DOHH2 (cell line): ENCODE data around the gene GAST.
A peak's percentile ranks its signal among the peaks of the same experiment; 100 is the strongest.

ENCODE experiments used
- H3F3A ChIP-seq: fragments of 200-600 bp; sonication (generic), shearing (Covaris generic); 2 replicates; pipeline ENCODE4 v1.6.0; 2016; ENCODE audit warnings: antibody characterized with exemption, mild to moderate bottlenecking; ENCODE audit not compliant: control insufficient read depth, insufficient read depth
- H3K27ac ChIP-seq: fragments of 200-600 bp; sonication (generic); 2 replicates; pipeline ENCODE4 v1.5.1; 2014; ENCODE audit warnings: low read depth, mild to moderate bottlenecking, low read length, moderate library complexity
- H3K27me3 ChIP-seq: fragments of 200-600 bp; sonication (generic); 2 replicates; pipeline ENCODE4 v1.6.1; 2014; ENCODE audit warnings: mild to moderate bottlenecking, low read length, mixed read lengths; ENCODE audit not compliant: control insufficient read depth
- H3K36me3 ChIP-seq: fragments of 200-600 bp; sonication (generic); 2 replicates; pipeline ENCODE4 v1.6.1; 2014; ENCODE audit warnings: mild to moderate bottlenecking, low read length, moderate library complexity, mixed read lengths; ENCODE audit not compliant: control insufficient read depth
- H3K4me1 ChIP-seq: fragments of 200-600 bp; sonication (generic); 2 replicates; pipeline ENCODE4 v1.6.1; 2014; ENCODE audit warnings: mild to moderate bottlenecking, low read length, mixed read lengths; ENCODE audit not compliant: control insufficient read depth
- H3K4me2 ChIP-seq: fragments of 200-600 bp; sonication (generic); 2 replicates; pipeline ENCODE4 v1.6.0; 2014; ENCODE audit warnings: mild to moderate bottlenecking, low read length, moderate library complexity
- H3K4me3 ChIP-seq: fragments of 200-600 bp; sonication (generic); 2 replicates; pipeline ENCODE4 v1.5.1; 2014; ENCODE audit warnings: mild to moderate bottlenecking, low read length, mixed read lengths
- H3K79me2 ChIP-seq: fragments of 200-600 bp; sonication (generic); 2 replicates; pipeline ENCODE4 v1.6.1; 2014; ENCODE audit warnings: mild to moderate bottlenecking, low read length, mixed read lengths; ENCODE audit not compliant: control insufficient read depth
- H3K9me2 ChIP-seq: fragments of 200-600 bp; sonication (generic); replicated peaks from 2 replicates; pipeline ENCODE4 v1.6.1; 2014; ENCODE audit warnings: mild to moderate bottlenecking, low read length, mixed read lengths; ENCODE audit not compliant: control insufficient read depth
- H3K9me3 ChIP-seq: fragments of 200-600 bp; sonication (generic); 2 replicates; pipeline ENCODE4 v1.6.1; 2014; ENCODE audit warnings: antibody characterized with exemption, low read length, mixed read lengths; ENCODE audit not compliant: control insufficient read depth, insufficient read depth
- H4K20me1 ChIP-seq: fragments of 200-600 bp; sonication (generic); 2 replicates; pipeline ENCODE4 v1.6.0; 2014; ENCODE audit warnings: low read depth, mild to moderate bottlenecking, antibody characterized with exemption, low read length, moderate library complexity; ENCODE audit not compliant: control insufficient read depth, insufficient read depth
- EZH2phosphoT487 ChIP-seq: fragments of 200-600 bp; sonication (generic); IDR thresholded peaks from 2 replicates; pipeline ENCODE4 v1.6.1; 2017; ENCODE audit warnings: borderline replicate concordance, mild to moderate bottlenecking, antibody characterized with exemption, low read length, moderate library complexity, mixed read lengths
- TF ChIP-seq, protein P1 (sequence below): fragments of 200-600 bp; sonication (generic); IDR thresholded peaks from one replicate; pipeline ENCODE4 v1.5.1; 2014; ENCODE audit warnings: antibody characterized with exemption, mild to moderate bottlenecking, low read depth, low read length; ENCODE audit not compliant: poor library complexity, severe bottlenecking

GAST gene

DNA sequence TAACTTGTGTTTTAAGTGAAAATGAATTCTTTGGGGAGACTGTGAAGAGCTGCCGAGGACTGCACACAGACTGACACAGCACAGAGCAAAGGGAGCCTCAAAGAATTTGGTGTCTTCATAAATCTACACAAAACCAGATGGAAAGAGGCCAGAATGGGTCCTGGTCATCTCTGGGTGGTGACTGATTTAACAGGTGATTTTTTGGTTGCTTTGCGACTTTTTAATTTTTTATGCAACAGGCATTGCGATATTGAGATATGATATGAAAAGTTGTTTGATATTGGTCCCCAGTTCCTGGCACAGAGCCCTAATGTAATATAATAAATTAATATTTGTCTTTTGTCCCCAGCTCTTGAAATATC, 36.1 kb upstream of the GAST start:
- Histone ChIP-seq H3K27me3 (peaks cover 22% of the 10 kb centered on the region), H3K9me3 (no peaks in the 10 kb centered on the region), H3K27ac (no peak overlapping the region), H3F3A (no peaks in the 10 kb centered on the region), H3K4me2 (no peak overlapping the region), H3K9me2 (no peaks in the 10 kb centered on the region), H3K4me3 (no peak overlapping the region), H3K79me2 (no peaks in the 10 kb centered on the region), H3K4me1 (peaks cover 5% of the 10 kb centered on the region; the same call in 1 of the 2 replicates), H4K20me1 (no peaks in the 10 kb centered on the region), H3K36me3 (no peaks in the 10 kb centered on the region)
- TF ChIP-seq EZH2phosphoT487: no peak
- TF ChIP-seq, protein P1, sequence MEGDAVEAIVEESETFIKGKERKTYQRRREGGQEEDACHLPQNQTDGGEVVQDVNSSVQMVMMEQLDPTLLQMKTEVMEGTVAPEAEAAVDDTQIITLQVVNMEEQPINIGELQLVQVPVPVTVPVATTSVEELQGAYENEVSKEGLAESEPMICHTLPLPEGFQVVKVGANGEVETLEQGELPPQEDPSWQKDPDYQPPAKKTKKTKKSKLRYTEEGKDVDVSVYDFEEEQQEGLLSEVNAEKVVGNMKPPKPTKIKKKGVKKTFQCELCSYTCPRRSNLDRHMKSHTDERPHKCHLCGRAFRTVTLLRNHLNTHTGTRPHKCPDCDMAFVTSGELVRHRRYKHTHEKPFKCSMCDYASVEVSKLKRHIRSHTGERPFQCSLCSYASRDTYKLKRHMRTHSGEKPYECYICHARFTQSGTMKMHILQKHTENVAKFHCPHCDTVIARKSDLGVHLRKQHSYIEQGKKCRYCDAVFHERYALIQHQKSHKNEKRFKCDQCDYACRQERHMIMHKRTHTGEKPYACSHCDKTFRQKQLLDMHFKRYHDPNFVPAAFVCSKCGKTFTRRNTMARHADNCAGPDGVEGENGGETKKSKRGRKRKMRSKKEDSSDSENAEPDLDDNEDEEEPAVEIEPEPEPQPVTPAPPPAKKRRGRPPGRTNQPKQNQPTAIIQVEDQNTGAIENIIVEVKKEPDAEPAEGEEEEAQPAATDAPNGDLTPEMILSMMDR: no peak

DNA sequence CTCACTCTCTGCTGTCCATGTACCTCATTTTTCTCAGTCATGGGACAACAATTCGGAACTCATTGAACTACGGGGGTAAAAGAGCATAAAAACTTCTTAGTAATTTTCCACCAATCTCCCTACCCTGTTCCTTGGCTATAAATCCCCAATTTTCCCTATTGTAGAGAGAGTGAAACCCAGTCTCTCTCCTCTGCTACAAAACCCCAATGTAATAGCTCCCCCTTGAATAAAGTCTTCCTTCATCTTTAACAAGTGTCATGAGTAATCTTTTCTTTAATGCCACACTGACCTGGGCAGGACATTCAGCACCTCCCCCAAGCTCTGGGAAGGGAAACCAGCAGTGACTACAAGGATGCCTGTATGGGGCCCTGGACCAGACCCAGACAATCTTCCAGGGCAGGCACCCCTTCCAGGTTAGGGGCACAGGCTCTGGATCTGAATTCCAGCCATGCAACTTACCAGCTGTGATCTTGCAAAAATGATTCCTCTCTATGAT, 33.7 kb upstream of the GAST start:
- Histone ChIP-seq H3F3A (no peaks in the 10 kb centered on the region), H3K9me3 (no peaks in the 10 kb centered on the region), H3K27me3 (peaks cover 27% of the 10 kb centered on the region), H3K36me3 (no peaks in the 10 kb centered on the region), H3K9me2 (no peaks in the 10 kb centered on the region), H3K79me2 (no peaks in the 10 kb centered on the region), H3K4me3 (no peak overlapping the region), H3K4me1 (peaks cover 5% of the 10 kb centered on the region; the same call in 1 of the 2 replicates), H4K20me1 (no peaks in the 10 kb centered on the region), H3K4me2 (peak overlapping the region; percentile 2; the same call in 1 of the 2 replicates), H3K27ac (no peak overlapping the region)
- TF ChIP-seq, protein P1: no peak

DNA sequence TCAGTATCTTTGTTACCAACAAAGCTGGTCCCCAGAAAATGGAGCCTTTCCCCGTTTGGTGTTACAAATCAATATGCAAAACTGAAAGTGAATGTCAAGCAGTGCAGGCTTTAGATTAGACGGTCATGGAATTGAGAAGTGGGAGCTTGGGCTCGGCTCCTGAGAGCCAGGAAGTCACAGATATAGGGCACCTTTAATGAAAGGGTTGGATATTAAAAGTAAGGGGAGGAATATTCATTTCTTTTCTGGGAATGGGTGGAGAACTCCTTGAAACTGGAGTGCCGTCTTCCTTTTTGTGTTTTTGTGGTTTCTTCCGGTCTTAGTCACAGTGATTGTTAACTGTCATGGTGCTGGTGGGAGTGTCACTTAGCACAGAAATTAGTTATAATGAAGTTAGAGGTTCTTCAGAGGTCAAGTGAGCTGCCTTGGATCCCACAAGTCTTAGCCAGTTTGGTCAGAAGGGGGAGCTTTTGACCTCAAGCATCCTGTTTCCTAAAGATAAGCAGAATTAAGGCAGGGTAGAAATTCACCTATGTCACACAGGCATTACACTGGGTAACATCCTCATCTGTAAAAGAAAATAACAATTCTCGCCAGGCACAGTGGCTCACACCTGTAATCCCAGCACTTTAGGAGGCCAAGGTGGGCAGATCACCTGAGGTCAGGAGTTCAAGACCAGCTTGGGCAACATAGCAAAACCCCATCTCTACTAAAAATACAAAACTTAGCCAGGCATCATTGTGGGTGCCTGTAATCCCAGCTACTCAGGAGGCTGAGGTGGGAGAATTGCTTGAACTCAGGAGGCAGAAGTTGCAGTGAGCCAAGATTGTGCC, 33.0 kb upstream of the GAST start:
- Histone ChIP-seq H3K27me3 (peaks cover 31% of the 10 kb centered on the region), H4K20me1 (no peaks in the 10 kb centered on the region), H3K9me3 (no peaks in the 10 kb centered on the region), H3F3A (no peaks in the 10 kb centered on the region), H3K79me2 (no peaks in the 10 kb centered on the region), H3K27ac (no peak overlapping the region), H3K4me3 (no peak overlapping the region), H3K4me1 (peaks cover 5% of the 10 kb centered on the region; the same call in 1 of the 2 replicates), H3K36me3 (no peaks in the 10 kb centered on the region), H3K4me2 (peak overlapping the region; percentile 2; the same call in 1 of the 2 replicates), H3K9me2 (no peaks in the 10 kb centered on the region)
- TF ChIP-seq, protein P1: no peak
- TF ChIP-seq EZH2phosphoT487: no peak
